ENCODE results near the gene UQCC5.

UQCC5 gene

DNA sequence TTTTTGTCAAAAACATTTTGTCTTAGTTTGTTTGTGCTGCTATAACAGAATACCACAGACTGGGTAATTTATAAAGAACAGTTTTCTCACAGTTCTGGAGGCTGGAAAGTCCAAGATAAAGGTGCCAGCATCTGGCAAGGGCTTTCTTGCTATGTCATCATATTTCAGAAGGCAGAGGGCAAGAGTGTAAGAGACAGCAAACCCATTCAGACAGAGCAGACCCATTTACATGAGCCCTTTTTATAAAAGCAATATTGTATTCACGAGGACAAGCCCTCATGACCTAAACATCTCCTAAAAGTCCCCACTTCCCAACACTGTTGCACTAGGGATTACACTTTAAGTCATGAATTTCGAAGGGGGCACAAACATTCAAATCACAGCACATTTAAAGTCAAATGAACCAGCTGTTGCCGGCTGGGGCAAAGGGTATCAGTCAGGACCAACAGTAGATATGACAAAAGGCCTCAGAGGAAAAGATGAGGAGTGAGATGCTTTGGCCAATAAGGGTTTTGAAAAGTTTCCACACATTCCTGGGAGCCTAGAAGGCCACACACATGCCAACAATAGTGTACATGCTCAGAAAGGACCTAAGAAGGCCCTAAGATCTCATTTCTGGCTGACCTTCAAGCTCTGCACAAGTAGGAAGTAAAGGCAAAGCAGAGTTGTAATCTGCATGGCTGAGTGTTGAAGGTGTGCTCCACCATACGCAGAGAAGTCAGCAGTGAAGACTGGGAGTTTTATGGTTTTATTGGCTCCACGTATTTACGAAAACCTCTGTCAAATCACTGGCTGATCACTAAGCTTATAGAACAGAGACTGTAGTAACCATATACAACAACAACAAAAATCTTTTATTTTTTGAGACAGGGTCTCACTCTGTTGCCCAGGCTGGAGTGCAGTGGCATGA, 37.9 kb downstream of the UQCC5 start:
- DNase-seq, result no peak

Data from activated CD4-positive, alpha-beta T cell treated with anti-CD3 and anti-CD28 coated beads, Interleukin-2, Interleukin-6, amounts not matched to agents 100 ng/mL and 50 ng/mL, durations not matched to agents 16 hours and 8 hours (primary cell).